PC-3 (cell line): ENCODE results near the gene ICAM4. TPM values are rescaled to one million over a fixed set of nuclear protein-coding genes. Genes with fewer than 3 reads are reported as not detected.
A peak's percentile ranks its signal among the peaks of the same experiment; 100 is the strongest.

ENCODE experiments used
- ATAC-seq: fragments of 200-7000 bp; cut with Tn5 transposase; 2 replicates; pipeline ENCODE4 v1.9.1; 2020; ENCODE audit warnings: mild to moderate bottlenecking, moderate library complexity
- BruUV-seq: library from RNA; stranded (reverse); fragments of 400-500 nt; replicated peaks from 2 replicates; lab custom pipeline; 2021; lab: Mats Ljungman, UMichigan
- CTCF ChIA-PET: fragments of 300-600 bp; sonication (Branson Sonifier 250); formaldehyde crosslinking; loops from one replicate; lab custom pipeline; 2022; ENCODE audit warnings: antibody characterized with exemption; lab: Charles Lee
- POLR2A ChIA-PET: fragments of 300-600 bp; sonication (Branson Sonifier 250); formaldehyde crosslinking; loops from one replicate; lab custom pipeline; 2022; ENCODE audit warnings: antibody characterized with exemption; ENCODE audit not compliant: unreplicated experiment; lab: Charles Lee
- DNase-seq: peaks from one replicate; pipeline ENCODE4 v3.0.0-alpha.2; 2015
- H2AFZ ChIP-seq: fragments of 300-600 bp; sonication (generic); 2 replicates; pipeline ENCODE4 v1.6.0; 2016; ENCODE audit warnings: antibody characterized with exemption, low read length
- H3F3A ChIP-seq: fragments of 300-600 bp; sonication (generic); one replicate; pipeline ENCODE4 v1.6.0; 2017; ENCODE audit warnings: antibody characterized with exemption, low read length, control low read depth, mild to moderate bottlenecking; ENCODE audit not compliant: unreplicated experiment
- H3K27ac ChIP-seq: fragments of 300-600 bp; sonication (generic); 2 replicates; pipeline ENCODE4 v1.5.1; 2016; ENCODE audit warnings: mild to moderate bottlenecking, low read length
- H3K27me3 ChIP-seq: fragments of 300-600 bp; sonication (generic); 2 replicates; pipeline ENCODE4 v1.6.1; 2016; ENCODE audit warnings: low read length, mixed read lengths
- H3K36me3 ChIP-seq: fragments of 300-600 bp; sonication (generic); 2 replicates; pipeline ENCODE4 v1.6.1; 2016; ENCODE audit warnings: low read depth, mixed run types, low read length, mixed read lengths
- H3K4me1 ChIP-seq: fragments of 300-600 bp; sonication (generic); 2 replicates; pipeline ENCODE4 v1.5.1; 2016; ENCODE audit warnings: low read length; ENCODE audit not compliant: insufficient read depth
- H3K4me2 ChIP-seq: fragments of 300-600 bp; sonication (generic); 2 replicates; pipeline ENCODE4 v1.6.0; 2016; ENCODE audit warnings: low read length
- H3K4me3 ChIP-seq: fragments of 300-600 bp; sonication (generic); 2 replicates; pipeline ENCODE4 v1.5.1; 2016; ENCODE audit warnings: mild to moderate bottlenecking, low read length, mixed read lengths
- H3K79me2 ChIP-seq: fragments of 300-600 bp; sonication (generic); 2 replicates; pipeline ENCODE4 v1.6.1; 2017; ENCODE audit warnings: low read length, mixed read lengths
- H3K9ac ChIP-seq: fragments of 300-600 bp; sonication (generic); 2 replicates; pipeline ENCODE4 v1.6.0; 2016; ENCODE audit warnings: mild to moderate bottlenecking, low read length
- H3K9me2 ChIP-seq: fragments of 300-600 bp; sonication (generic); replicated peaks from 2 replicates; pipeline ENCODE4 v1.6.1; 2016; ENCODE audit warnings: mixed run types, low read length, mixed read lengths
- H3K9me3 ChIP-seq: fragments of 300-600 bp; sonication (generic); 2 replicates; pipeline ENCODE4 v1.6.1; 2016; ENCODE audit warnings: low read length, mixed read lengths
- H4K20me1 ChIP-seq: fragments of 300-600 bp; sonication (generic); 2 replicates; pipeline ENCODE4 v1.6.1; 2016; ENCODE audit warnings: low read length, mixed read lengths
- EZH2 ChIP-seq: fragments of 300-600 bp; sonication (generic); IDR thresholded peaks from one replicate; pipeline ENCODE4 v1.6.1; 2017; ENCODE audit warnings: antibody characterized with exemption, mild to moderate bottlenecking, low read length; ENCODE audit not compliant: unreplicated experiment
- EZH2phosphoT487 ChIP-seq: fragments of 300-600 bp; sonication (generic); IDR thresholded peaks from 2 replicates; pipeline ENCODE4 v1.6.1; 2018; ENCODE audit warnings: mild to moderate bottlenecking, antibody characterized with exemption, low read length, borderline replicate concordance
- intact Hi-C: fragments of 100-400 bp; cut with micrococcal nuclease; formaldehyde crosslinking; loops from 2 replicates; pipeline ENCODE4 v1.9.0; 2023
- total RNA-seq: library from RNA; depleted of rRNA; stranded (reverse); fragments of >200 nt; gene quantifications from 2 replicates; pipeline ENCODE4 v1.2.3, GENCODE V29; 2014
- TF ChIP-seq, protein P1 (sequence below): fragments of 300-600 bp; sonication (generic); conservative IDR thresholded peaks from 2 replicates; pipeline ENCODE4 v1.5.1; 2017; ENCODE audit warnings: antibody characterized with exemption, low read depth, mild to moderate bottlenecking, low read length

Gene ICAM4
- total RNA-seq, 1 experiment from 2014 or later, result not detected

DNA sequence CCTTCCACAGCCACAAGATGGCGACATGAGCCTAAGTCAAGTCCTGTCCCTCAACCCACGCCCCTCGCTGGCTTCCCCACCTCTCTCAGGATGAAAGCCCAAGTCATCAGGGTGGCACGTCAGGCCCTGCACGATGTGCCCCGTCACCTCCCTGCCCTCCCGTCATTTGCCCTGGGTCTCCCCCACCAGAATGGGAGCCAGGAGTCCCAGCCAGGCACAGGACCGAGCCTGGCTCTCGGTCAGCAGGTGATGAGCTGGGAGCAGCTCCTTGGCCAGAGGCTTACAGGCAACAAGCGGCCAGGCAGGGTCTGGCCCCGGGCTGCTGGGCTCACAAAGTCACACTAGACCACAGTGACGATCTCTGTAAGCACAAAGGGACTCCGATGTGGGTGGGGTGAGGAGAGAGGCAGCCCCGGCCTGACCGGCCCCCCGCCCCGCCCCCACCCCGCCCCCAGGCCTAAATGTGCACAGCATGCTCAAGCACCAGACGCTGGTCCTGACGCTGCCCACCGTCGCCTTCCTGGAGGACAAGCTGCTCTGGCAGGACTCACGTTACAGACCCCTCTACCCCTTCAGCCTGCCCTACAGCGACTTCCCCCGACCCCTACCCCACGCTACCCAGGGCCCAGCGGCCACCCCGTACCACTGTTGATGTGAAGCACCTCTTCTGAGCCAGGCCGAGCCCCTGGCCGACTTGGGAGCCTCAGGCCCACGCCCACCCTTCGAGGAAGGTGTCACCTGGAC lies 27.4 kb upstream of the ICAM4 start:
- Histone ChIP-seq H3K9me3 (no peaks in the 10 kb centered on the region), H3K79me2 (peaks cover 3% of the 10 kb centered on the region), H2AFZ (no peak overlapping the region), H3K4me3 (no peak overlapping the region), H4K20me1 (no peaks in the 10 kb centered on the region), H3K36me3 (peaks cover 33% of the 10 kb centered on the region), H3K4me2 (no peak overlapping the region), H3K9me2 (no peaks in the 10 kb centered on the region), H3K4me1 (peaks cover 11% of the 10 kb centered on the region), H3K27ac (0 out of 2 replicates have a peak overlapping the region, but pooled peaks have one; percentile 5), H3K9ac (no peak overlapping the region), H3K27me3 (no peaks in the 10 kb centered on the region), H3F3A (peaks cover 4% of the 10 kb centered on the region)
- DNase-seq (peak; percentile 89), ATAC-seq (peak; percentile 63)
- POLR2A ChIA-PET, result interaction anchor here (0.6 kb wide), 1 partner anchor 65 kb away, joined by 5 read pairs; no protein-coding TSS in a partner anchor
- intact Hi-C loops, result loop anchor here (2.0 kb wide), 1 partner anchor 129 kb away; no protein-coding TSS in a partner anchor
- CTCF ChIA-PET, result interaction anchor here (0.6 to 1.5 kb wide), 15 partner anchors 9 to 321 kb away, joined by 3 to 12 read pairs (median 4); partner anchors contain the start of genes PPAN and TYK2
- no TSS peak for BruUV-seq
- TF ChIP-seq EZH2phosphoT487, result no peak
- TF ChIP-seq, protein P1, sequence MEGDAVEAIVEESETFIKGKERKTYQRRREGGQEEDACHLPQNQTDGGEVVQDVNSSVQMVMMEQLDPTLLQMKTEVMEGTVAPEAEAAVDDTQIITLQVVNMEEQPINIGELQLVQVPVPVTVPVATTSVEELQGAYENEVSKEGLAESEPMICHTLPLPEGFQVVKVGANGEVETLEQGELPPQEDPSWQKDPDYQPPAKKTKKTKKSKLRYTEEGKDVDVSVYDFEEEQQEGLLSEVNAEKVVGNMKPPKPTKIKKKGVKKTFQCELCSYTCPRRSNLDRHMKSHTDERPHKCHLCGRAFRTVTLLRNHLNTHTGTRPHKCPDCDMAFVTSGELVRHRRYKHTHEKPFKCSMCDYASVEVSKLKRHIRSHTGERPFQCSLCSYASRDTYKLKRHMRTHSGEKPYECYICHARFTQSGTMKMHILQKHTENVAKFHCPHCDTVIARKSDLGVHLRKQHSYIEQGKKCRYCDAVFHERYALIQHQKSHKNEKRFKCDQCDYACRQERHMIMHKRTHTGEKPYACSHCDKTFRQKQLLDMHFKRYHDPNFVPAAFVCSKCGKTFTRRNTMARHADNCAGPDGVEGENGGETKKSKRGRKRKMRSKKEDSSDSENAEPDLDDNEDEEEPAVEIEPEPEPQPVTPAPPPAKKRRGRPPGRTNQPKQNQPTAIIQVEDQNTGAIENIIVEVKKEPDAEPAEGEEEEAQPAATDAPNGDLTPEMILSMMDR, result peak; percentile 88

DNA sequence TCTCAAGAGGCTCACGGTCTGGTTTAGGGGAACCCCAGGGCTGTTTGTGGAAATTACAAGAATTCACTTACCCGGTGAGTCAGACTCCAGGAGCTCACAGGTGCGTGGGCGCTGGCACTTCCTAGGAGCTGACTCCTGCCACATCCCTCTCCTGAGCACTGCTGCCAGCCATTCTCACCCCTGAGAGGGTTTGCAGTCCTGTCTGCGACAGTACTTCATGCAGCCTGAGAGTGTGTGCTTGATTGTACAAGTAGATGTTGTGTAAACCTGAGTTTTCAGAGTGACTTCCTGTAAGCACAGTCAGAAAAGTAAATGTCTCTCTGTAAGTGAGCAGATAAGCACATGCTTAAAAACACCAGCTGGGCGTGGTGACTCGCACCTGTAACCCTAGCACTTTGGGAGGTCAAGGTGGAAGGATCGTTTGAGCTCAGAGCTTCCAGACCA lies 26.6 kb upstream of the ICAM4 start:
- Histone ChIP-seq H3K4me1 (peaks cover 11% of the 10 kb centered on the region), H3K9me2 (no peaks in the 10 kb centered on the region), H4K20me1 (no peaks in the 10 kb centered on the region), H2AFZ (no peak overlapping the region), H3F3A (peaks cover 4% of the 10 kb centered on the region), H3K4me3 (no peak overlapping the region), H3K9me3 (no peaks in the 10 kb centered on the region), H3K4me2 (no peak overlapping the region), H3K27me3 (no peaks in the 10 kb centered on the region), H3K36me3 (peaks cover 27% of the 10 kb centered on the region), H3K27ac (0 out of 2 replicates have a peak overlapping the region, but pooled peaks have one; percentile 5), H3K79me2 (no peaks in the 10 kb centered on the region), H3K9ac (no peak overlapping the region)
- BruUV-seq, result no TSS peak
- CTCF ChIA-PET, result interaction anchor here (0.7 to 1.2 kb wide), 5 partner anchors 9 to 128 kb away, joined by 3 to 6 read pairs (median 4); partner anchors contain the start of gene ICAM1
- intact Hi-C loops, result no loop called here
- DNase-seq (peak; percentile 56), ATAC-seq (peak; percentile 65)
- POLR2A ChIA-PET, result no interaction called here
- no peak for TF ChIP-seq EZH2phosphoT487

DNA sequence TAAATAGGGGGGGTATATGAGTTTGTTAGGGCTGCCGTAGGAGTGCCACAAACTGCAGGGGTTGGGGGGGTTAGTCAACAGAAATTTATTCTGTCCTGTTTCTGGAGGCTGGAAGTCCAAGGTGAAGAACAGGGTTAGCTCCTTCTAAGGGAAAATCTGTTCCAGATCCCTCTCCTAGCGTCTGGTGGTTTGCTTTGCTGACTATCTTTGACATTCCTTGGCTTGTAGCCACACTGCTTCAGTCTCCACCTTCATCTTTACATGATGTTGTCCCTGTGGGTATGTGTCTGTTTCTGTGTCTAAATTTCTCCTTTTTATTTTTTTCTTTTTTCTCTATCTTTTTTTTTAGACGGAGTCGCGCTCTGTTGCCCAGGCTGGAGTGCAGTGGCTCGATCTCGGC lies 24.0 kb upstream of the ICAM4 start:
- Histone ChIP-seq H3K9me2 (no peaks in the 10 kb centered on the region), H3K36me3 (peaks cover 13% of the 10 kb centered on the region), H3K9me3 (no peaks in the 10 kb centered on the region), H4K20me1 (no peaks in the 10 kb centered on the region), H3F3A (peaks cover 4% of the 10 kb centered on the region), H3K4me3 (no peak overlapping the region), H3K79me2 (no peaks in the 10 kb centered on the region), H3K27ac (no peak overlapping the region), H3K4me2 (no peak overlapping the region), H3K9ac (no peak overlapping the region), H3K27me3 (no peaks in the 10 kb centered on the region), H3K4me1 (peaks cover 11% of the 10 kb centered on the region), H2AFZ (no peak overlapping the region)
- DNase-seq (peak; percentile 32), ATAC-seq (no peak)
- POLR2A ChIA-PET, result interaction anchor here (0.6 kb wide), 1 partner anchor 162 kb away, joined by 3 read pairs; no protein-coding TSS in a partner anchor
- TF ChIP-seq EZH2 (no peak), EZH2phosphoT487 (no peak)
- TF ChIP-seq, protein P1, result no peak
- intact Hi-C loops, result no loop called here
- no TSS peak for BruUV-seq
- CTCF ChIA-PET, result interaction anchor here (0.5 kb wide), 1 partner anchor 128 kb away, joined by 5 read pairs; no protein-coding TSS in a partner anchor
